Panc1 (cell line): ENCODE data around the gene PHTF2.

ENCODE experiments used
- POLR2AphosphoS5 ChIP-seq: IDR thresholded peaks from 2 replicates; pipeline ENCODE4 v1.6.1; 2012; ENCODE audit warnings: mild to moderate bottlenecking, low read depth, low read length, moderate library complexity
- SIN3A ChIP-seq: IDR thresholded peaks from 2 replicates; pipeline ENCODE4 v1.6.1; 2012; ENCODE audit warnings: low read depth, mild to moderate bottlenecking, low read length, moderate library complexity, borderline replicate concordance; ENCODE audit not compliant: insufficient read depth
- TF ChIP-seq, protein P1 (sequence below): fragments of 450-650 bp; IDR thresholded peaks from 2 replicates; pipeline ENCODE4 v1.5.1; 2017; ENCODE audit warnings: mild to moderate bottlenecking
- TF ChIP-seq, protein P2 (sequence below), 2 experiments: IDR thresholded peaks; 2 replicates each; pipeline ENCODE4 v1.6.1; 2011 to 2012; ENCODE audit warnings: low read depth in 2 of 2, control low read depth in 1 of 2, low read length in 1 of 2, mild to moderate bottlenecking in 1 of 2, moderate library complexity in 1 of 2; ENCODE audit not compliant: insufficient read depth in 1 of 2

DNA sequence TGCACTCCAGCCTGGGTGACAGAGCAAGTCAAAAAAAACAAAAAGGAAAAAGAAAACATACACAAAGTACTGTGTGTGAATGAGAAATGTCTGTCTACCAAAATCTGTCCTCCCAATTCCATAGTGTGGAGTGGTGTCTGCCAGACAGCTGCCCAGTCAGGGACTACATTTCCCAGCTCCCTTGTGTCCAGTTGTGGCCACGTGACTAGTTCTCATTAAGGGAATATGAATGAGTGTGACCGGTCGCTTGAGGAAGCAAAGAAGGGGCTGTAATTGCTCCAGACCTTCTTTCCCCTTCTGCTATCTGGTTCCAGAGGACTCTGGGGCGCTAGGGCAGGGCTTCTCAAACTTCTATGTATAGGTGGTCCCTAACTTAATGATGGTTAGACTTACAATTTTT, 204.1 kb downstream of the PHTF2 start:
- TF ChIP-seq POLR2AphosphoS5 (no peak), SIN3A (no peak)
- TF ChIP-seq, protein P1, sequence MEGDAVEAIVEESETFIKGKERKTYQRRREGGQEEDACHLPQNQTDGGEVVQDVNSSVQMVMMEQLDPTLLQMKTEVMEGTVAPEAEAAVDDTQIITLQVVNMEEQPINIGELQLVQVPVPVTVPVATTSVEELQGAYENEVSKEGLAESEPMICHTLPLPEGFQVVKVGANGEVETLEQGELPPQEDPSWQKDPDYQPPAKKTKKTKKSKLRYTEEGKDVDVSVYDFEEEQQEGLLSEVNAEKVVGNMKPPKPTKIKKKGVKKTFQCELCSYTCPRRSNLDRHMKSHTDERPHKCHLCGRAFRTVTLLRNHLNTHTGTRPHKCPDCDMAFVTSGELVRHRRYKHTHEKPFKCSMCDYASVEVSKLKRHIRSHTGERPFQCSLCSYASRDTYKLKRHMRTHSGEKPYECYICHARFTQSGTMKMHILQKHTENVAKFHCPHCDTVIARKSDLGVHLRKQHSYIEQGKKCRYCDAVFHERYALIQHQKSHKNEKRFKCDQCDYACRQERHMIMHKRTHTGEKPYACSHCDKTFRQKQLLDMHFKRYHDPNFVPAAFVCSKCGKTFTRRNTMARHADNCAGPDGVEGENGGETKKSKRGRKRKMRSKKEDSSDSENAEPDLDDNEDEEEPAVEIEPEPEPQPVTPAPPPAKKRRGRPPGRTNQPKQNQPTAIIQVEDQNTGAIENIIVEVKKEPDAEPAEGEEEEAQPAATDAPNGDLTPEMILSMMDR: no peak
- TF ChIP-seq, protein P2, sequence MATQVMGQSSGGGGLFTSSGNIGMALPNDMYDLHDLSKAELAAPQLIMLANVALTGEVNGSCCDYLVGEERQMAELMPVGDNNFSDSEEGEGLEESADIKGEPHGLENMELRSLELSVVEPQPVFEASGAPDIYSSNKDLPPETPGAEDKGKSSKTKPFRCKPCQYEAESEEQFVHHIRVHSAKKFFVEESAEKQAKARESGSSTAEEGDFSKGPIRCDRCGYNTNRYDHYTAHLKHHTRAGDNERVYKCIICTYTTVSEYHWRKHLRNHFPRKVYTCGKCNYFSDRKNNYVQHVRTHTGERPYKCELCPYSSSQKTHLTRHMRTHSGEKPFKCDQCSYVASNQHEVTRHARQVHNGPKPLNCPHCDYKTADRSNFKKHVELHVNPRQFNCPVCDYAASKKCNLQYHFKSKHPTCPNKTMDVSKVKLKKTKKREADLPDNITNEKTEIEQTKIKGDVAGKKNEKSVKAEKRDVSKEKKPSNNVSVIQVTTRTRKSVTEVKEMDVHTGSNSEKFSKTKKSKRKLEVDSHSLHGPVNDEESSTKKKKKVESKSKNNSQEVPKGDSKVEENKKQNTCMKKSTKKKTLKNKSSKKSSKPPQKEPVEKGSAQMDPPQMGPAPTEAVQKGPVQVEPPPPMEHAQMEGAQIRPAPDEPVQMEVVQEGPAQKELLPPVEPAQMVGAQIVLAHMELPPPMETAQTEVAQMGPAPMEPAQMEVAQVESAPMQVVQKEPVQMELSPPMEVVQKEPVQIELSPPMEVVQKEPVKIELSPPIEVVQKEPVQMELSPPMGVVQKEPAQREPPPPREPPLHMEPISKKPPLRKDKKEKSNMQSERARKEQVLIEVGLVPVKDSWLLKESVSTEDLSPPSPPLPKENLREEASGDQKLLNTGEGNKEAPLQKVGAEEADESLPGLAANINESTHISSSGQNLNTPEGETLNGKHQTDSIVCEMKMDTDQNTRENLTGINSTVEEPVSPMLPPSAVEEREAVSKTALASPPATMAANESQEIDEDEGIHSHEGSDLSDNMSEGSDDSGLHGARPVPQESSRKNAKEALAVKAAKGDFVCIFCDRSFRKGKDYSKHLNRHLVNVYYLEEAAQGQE (IDR thresholded peaks at IDR 0.05; ENCODE audit: insufficient read depth in 1 of 2, low read depth in 2 of 2, low read length in 1 of 2): no peak
